OCI-LY7 (cell line): ENCODE results near the gene DDX28. TPM values are rescaled to one million over a fixed set of nuclear protein-coding genes. Genes with fewer than 3 reads are reported as not detected.

Source experiments
- BruUV-seq: library from RNA; stranded (reverse); fragments of 400-500 nt; replicated peaks from 2 replicates; lab custom pipeline; 2021; lab: Mats Ljungman, UMichigan
- CTCF ChIA-PET: fragments of 300-600 bp; sonication (Branson Sonifier 250); formaldehyde crosslinking; loops from one replicate; lab custom pipeline; 2022; ENCODE audit warnings: antibody characterized with exemption; ENCODE audit not compliant: unreplicated experiment; lab: Charles Lee
- POLR2A ChIA-PET: fragments of 300-600 bp; sonication (Branson Sonifier 250); formaldehyde crosslinking; loops from one replicate; lab custom pipeline; 2022; ENCODE audit warnings: antibody characterized with exemption; lab: Charles Lee
- DNase-seq: peaks from one replicate; pipeline ENCODE4 v3.0.0-alpha.2; 2015; ENCODE audit warnings: low spot score
- H2AFZ ChIP-seq: fragments of 200-600 bp; sonication (generic), shearing (Covaris generic); 2 replicates; pipeline ENCODE4 v1.6.1; 2014; ENCODE audit warnings: mild to moderate bottlenecking, antibody characterized with exemption, low read length, moderate library complexity
- H3K27ac ChIP-seq: fragments of 200-600 bp; sonication (generic); 2 replicates; pipeline ENCODE4 v1.5.1; 2014; ENCODE audit warnings: mixed run types, low read depth, mild to moderate bottlenecking, moderate library complexity, low read length, inconsistent platforms; ENCODE audit not compliant: poor library complexity, severe bottlenecking
- H3K36me3 ChIP-seq: fragments of 200-600 bp; sonication (generic); 2 replicates; pipeline ENCODE4 v1.6.1; 2014; ENCODE audit warnings: mild to moderate bottlenecking, antibody characterized with exemption, low read length, moderate library complexity, mixed read lengths; ENCODE audit not compliant: insufficient read depth
- H3K4me1 ChIP-seq: fragments of 200-600 bp; sonication (generic); 2 replicates; pipeline ENCODE4 v1.5.1; 2014; ENCODE audit warnings: mild to moderate bottlenecking, low read length; ENCODE audit not compliant: insufficient read depth, poor library complexity, severe bottlenecking
- H3K4me2 ChIP-seq: fragments of 200-600 bp; sonication (generic); 2 replicates; pipeline ENCODE4 v1.6.1; 2014; ENCODE audit warnings: mild to moderate bottlenecking, low read length
- H3K4me3 ChIP-seq: fragments of 200-600 bp; sonication (generic); 2 replicates; pipeline ENCODE4 v1.5.1; 2014; ENCODE audit warnings: mild to moderate bottlenecking, low read depth, low read length; ENCODE audit not compliant: poor library complexity, severe bottlenecking
- H3K79me2 ChIP-seq: fragments of 200-600 bp; sonication (generic); 2 replicates; pipeline ENCODE4 v1.6.1; 2016; ENCODE audit warnings: low read depth, mild to moderate bottlenecking, low read length, moderate library complexity, mixed read lengths; ENCODE audit not compliant: insufficient read depth
- H3K9me2 ChIP-seq: fragments of 200-600 bp; sonication (generic); 2 replicates; pipeline ENCODE4 v1.6.1; 2016; ENCODE audit warnings: mild to moderate bottlenecking, low read length, mixed read lengths; ENCODE audit not compliant: insufficient read depth
- H3K9me3 ChIP-seq: fragments of 200-600 bp; sonication (generic); 2 replicates; pipeline ENCODE4 v1.6.1; 2014; ENCODE audit warnings: mild to moderate bottlenecking, mixed run types, low read length, mixed read lengths
- H4K20me1 ChIP-seq: fragments of 200-600 bp; sonication (generic); 2 replicates; pipeline ENCODE4 v1.6.1; 2014; ENCODE audit warnings: mild to moderate bottlenecking, antibody characterized with exemption, low read length, moderate library complexity, mixed read lengths; ENCODE audit not compliant: insufficient read depth
- EZH2phosphoT487 ChIP-seq: fragments of 200-600 bp; sonication (generic); IDR thresholded peaks from 2 replicates; pipeline ENCODE4 v1.6.1; 2018; ENCODE audit warnings: low read depth, borderline replicate concordance, mild to moderate bottlenecking, mixed run types, antibody characterized with exemption, low read length, moderate library complexity, mixed read lengths
- intact Hi-C: fragments of 100-400 bp; cut with micrococcal nuclease; formaldehyde crosslinking; loops from one replicate; pipeline ENCODE4 v1.10.0; 2022; ENCODE audit not compliant: unreplicated experiment
- total RNA-seq, 2 experiments: library from RNA; depleted of rRNA in 1 of 2; stranded (reverse); fragments of >200 nt in 1 of 2; shearing (Covaris generic) in 1 of 2; gene quantifications; 2 replicates each; pipeline ENCODE4 v1.2.3, GENCODE V29; 2014 to 2022
- TF ChIP-seq, protein P1 (sequence below): fragments of 200-600 bp; sonication (generic); conservative IDR thresholded peaks from 2 replicates; pipeline ENCODE4 v1.5.1; 2014; ENCODE audit warnings: mild to moderate bottlenecking, antibody characterized with exemption, low read length, moderate library complexity, mixed read lengths

DDX28 gene
- total RNA-seq, 2 experiments from 2014 or later = 18.1 to 31.4 TPM

DNA sequence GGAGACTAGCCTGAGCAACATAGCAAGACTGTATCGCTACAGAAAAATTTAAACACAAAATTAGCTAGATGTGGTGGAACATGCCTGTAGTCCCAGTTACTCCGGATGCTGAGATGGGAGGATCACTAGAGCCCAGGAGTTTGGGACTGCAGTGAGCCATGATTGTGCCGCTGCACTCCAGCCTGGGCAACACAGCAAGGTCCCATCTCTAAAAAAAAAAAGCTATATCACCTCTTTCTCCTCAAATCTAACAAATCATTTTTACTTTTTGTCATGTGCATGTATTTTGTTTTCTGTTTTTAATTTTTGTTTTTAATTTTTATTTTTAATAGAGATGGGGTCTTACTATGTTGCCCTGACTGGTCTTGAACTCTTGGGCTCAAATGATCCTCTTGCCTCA is 6.0 kb upstream of the DDX28 start:
- H3K9me3 ChIP-seq = no peaks in the 10 kb centered on the region
- intact Hi-C loops = no loop called here
- no peak overlapping the region for H2AFZ ChIP-seq
- no TSS peak for BruUV-seq
- TF ChIP-seq, protein P1, sequence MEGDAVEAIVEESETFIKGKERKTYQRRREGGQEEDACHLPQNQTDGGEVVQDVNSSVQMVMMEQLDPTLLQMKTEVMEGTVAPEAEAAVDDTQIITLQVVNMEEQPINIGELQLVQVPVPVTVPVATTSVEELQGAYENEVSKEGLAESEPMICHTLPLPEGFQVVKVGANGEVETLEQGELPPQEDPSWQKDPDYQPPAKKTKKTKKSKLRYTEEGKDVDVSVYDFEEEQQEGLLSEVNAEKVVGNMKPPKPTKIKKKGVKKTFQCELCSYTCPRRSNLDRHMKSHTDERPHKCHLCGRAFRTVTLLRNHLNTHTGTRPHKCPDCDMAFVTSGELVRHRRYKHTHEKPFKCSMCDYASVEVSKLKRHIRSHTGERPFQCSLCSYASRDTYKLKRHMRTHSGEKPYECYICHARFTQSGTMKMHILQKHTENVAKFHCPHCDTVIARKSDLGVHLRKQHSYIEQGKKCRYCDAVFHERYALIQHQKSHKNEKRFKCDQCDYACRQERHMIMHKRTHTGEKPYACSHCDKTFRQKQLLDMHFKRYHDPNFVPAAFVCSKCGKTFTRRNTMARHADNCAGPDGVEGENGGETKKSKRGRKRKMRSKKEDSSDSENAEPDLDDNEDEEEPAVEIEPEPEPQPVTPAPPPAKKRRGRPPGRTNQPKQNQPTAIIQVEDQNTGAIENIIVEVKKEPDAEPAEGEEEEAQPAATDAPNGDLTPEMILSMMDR = no peak
- no peak for TF ChIP-seq EZH2phosphoT487
- H3K4me3 ChIP-seq = no peak overlapping the region
- H3K4me1 ChIP-seq = peaks cover 8% of the 10 kb centered on the region
- CTCF ChIA-PET = no interaction called here
- H3K79me2 ChIP-seq = peaks cover 8% of the 10 kb centered on the region; the same call in 1 of the 2 replicates
- peaks cover 56% of the 10 kb centered on the region for H3K36me3 ChIP-seq
- H3K27ac ChIP-seq = no peak overlapping the region
- POLR2A ChIA-PET = interaction anchor here (1.2 kb wide), 1 partner anchor 9 kb away, joined by 3 read pairs; no protein-coding TSS in a partner anchor
- DNase-seq = no peak
- H3K4me2 ChIP-seq = no peak overlapping the region
- H4K20me1 ChIP-seq = no peaks in the 10 kb centered on the region
- no peaks in the 10 kb centered on the region for H3K9me2 ChIP-seq

DNA sequence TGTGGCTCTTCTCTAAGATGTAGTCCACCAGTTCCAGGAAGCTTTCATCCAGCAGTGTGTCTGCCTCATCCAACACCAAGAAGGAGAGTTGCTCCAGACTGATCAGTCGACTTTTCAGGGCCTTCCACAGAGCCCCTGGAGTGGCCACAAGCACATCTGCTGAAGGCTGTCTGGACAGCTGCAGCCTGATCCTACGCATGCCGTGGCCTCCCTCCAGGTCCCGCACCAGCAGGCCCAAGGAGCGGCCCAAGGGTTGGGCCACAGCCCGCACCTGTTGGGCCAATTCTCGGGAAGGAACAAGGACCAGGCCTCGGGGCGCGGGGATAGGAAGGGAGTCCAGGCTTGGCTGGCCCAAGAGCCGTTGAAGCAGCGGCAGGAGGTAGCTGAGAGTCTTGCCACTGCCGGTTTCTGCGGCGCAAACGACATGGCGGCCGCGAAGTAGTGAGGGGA is 729 bp downstream of the DDX28 start:
- Histone ChIP-seq H3K79me2 (peaks cover 35% of the 10 kb centered on the region), H3K27ac (peak overlapping the region; percentile 54), H3K4me1 (peaks cover 21% of the 10 kb centered on the region), H3K4me3 (peak overlapping the region; percentile 78), H2AFZ (peak overlapping the region; percentile 45; the same call in 1 of the 2 replicates), H3K4me2 (peak overlapping the region; percentile 89), H3K9me2 (no peaks in the 10 kb centered on the region), H3K36me3 (peaks cover 31% of the 10 kb centered on the region), H4K20me1 (no peaks in the 10 kb centered on the region), H3K9me3 (no peaks in the 10 kb centered on the region)
- DNase-seq = no peak
- no peak for TF ChIP-seq EZH2phosphoT487
- TF ChIP-seq, protein P1 = no peak
- ChIA-PET CTCF (interaction anchor here (0.7 kb wide), 1 partner anchor 20 kb away, joined by 4 read pairs; no protein-coding TSS in a partner anchor), POLR2A (interaction anchor here (0.6 to 3.0 kb wide), 8 partner anchors 16 to 531 kb away, joined by 3 to 21 read pairs (median 3); partner anchors contain the start of gene DPEP2)
- intact Hi-C loops = no loop called here
- BruUV-seq = no TSS peak

DNA sequence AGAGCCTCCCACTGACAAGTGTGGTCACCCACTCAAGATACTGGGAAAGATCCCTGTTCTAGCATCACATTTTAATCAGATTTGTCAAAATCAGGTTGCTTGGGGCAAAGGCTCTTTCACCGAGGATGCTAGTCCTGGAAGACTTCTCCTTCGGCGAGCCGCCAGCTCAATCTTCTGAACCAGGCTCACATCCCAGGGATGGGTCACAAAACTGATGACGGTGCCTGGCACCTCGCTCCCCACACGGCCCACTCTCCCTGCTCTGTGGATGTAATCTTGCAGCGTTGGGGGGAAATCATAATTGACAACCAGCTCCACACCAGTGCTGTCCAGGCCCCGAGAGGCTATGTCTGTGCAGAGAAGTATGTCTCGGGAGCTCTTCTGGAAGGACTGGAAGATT is 1.5 kb downstream of the DDX28 start:
- Histone ChIP-seq H3K36me3 (peaks cover 23% of the 10 kb centered on the region), H3K27ac (no peak overlapping the region), H3K9me3 (no peaks in the 10 kb centered on the region), H3K4me3 (peak overlapping the region; percentile 78), H3K9me2 (no peaks in the 10 kb centered on the region), H3K4me1 (peaks cover 21% of the 10 kb centered on the region), H4K20me1 (no peaks in the 10 kb centered on the region), H3K4me2 (peak overlapping the region; percentile 89), H2AFZ (no peak overlapping the region), H3K79me2 (peaks cover 35% of the 10 kb centered on the region)
- TSS peak; percentile 85 for BruUV-seq
- TF ChIP-seq EZH2phosphoT487 = no peak
- TF ChIP-seq, protein P1 = no peak
- CTCF ChIA-PET = interaction anchor here (0.6 to 0.7 kb wide), 2 partner anchors 16 to 19 kb away, joined by 4 to 5 read pairs; no protein-coding TSS in a partner anchor
- intact Hi-C loops = no loop called here
- DNase-seq = no peak
- POLR2A ChIA-PET = interaction anchor here (3.0 kb wide), 1 partner anchor 22 kb away, joined by 21 read pairs; the partner anchor contains the start of gene DPEP2
